Measurements from ENCODE around the gene SMR3A. TPM values are rescaled to one million over a fixed set of nuclear protein-coding genes. Genes with fewer than 3 reads are reported as not detected.

The SMR3A gene
- total RNA-seq = not detected
- not detected for polyA plus RNA-seq
- long read RNA-seq, donor 1 = 0 reads
- long read RNA-seq, donor 2 = 0 reads
- long read RNA-seq, donor 3 = 0 reads
- long read RNA-seq, donor 4 = 0 reads
- long read RNA-seq, donor 5 = 0 reads
- long read RNA-seq, donor 6 = 0 reads
- long read RNA-seq, donor 7 = 0 reads
- long read RNA-seq, donor 8 = 0 reads
- long read RNA-seq, donor 9 = 0 reads
- long read RNA-seq, donor 10 = 0 reads

DNA sequence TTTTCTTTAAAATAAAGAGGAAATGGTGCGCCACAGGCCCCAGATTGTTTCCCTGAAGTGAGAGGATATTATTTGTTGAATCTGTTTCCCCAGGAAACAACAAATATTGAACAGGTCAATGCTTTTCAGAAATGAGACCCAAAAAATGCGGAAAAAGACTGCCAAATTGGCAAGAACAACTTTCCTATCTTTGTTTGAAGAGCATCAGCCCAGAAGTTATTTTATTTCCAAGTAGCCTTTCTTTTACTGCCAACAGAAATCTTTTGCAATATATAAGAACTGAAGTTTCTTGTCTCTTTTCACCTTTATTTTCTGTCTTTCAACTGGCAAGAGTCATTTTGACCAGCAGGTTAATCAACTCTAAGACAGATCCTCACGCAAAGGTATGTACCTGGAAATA is at the start of gene SMR3A:
Gene SMR3A (plus strand): TSS at position 301 of the 400 bp plus-strand sequence. CDS start 1,356 bp downstream, outside the sequence.
- no peak for DNase-seq
- TF ChIP-seq, protein P1, sequence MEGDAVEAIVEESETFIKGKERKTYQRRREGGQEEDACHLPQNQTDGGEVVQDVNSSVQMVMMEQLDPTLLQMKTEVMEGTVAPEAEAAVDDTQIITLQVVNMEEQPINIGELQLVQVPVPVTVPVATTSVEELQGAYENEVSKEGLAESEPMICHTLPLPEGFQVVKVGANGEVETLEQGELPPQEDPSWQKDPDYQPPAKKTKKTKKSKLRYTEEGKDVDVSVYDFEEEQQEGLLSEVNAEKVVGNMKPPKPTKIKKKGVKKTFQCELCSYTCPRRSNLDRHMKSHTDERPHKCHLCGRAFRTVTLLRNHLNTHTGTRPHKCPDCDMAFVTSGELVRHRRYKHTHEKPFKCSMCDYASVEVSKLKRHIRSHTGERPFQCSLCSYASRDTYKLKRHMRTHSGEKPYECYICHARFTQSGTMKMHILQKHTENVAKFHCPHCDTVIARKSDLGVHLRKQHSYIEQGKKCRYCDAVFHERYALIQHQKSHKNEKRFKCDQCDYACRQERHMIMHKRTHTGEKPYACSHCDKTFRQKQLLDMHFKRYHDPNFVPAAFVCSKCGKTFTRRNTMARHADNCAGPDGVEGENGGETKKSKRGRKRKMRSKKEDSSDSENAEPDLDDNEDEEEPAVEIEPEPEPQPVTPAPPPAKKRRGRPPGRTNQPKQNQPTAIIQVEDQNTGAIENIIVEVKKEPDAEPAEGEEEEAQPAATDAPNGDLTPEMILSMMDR (IDR thresholded peaks at IDR 0.05) = no peak
- no peak for TF ChIP-seq POLR2A (IDR thresholded peaks at IDR 0.05)
- TF ChIP-seq EP300 (IDR thresholded peaks at IDR 0.05) = no peak
- no peak for TF ChIP-seq POLR2AphosphoS5 (IDR thresholded peaks at IDR 0.05)
- no peak within 1 kb of the TSS for H3K4me3 ChIP-seq
- H3K9me3 ChIP-seq = no peaks in the 10 kb centered on the region
- H3K36me3 ChIP-seq = no peaks in the 10 kb centered on the region
- H3K4me1 ChIP-seq = peaks cover 0 to 3% (median 0%) of the 10 kb centered on the region in 4 donors
- WGBS, 5 donors = 47 to 73% (median 64%) methylated on average over 3 of the region's 3 CpGs
- intact Hi-C loops (cut with DNase I; ENCODE audit: low total_unique reads) = no loop called here
- no peaks in the 10 kb centered on the region for H3K27me3 ChIP-seq
- no peak within 1 kb of the TSS for H3K27ac ChIP-seq

GRCh38 chr4:70313736-70314135 is 46.8 kb upstream of the SMR3A start:
- H3K4me1 ChIP-seq = no peaks in the 10 kb centered on the region
- intact Hi-C loops (cut with DNase I; ENCODE audit: low total_unique reads) = no loop called here
- no peaks in the 10 kb centered on the region for H3K9me3 ChIP-seq
- TF ChIP-seq, protein P1 (IDR thresholded peaks at IDR 0.05) = no peak
- no peak for TF ChIP-seq POLR2AphosphoS5 (IDR thresholded peaks at IDR 0.05)
- no peak for DNase-seq
- H3K27ac ChIP-seq = no peak overlapping the region
- no peaks in the 10 kb centered on the region for H3K27me3 ChIP-seq
- no peak overlapping the region for H3K4me3 ChIP-seq
- no peaks in the 10 kb centered on the region for H3K36me3 ChIP-seq

DNA sequence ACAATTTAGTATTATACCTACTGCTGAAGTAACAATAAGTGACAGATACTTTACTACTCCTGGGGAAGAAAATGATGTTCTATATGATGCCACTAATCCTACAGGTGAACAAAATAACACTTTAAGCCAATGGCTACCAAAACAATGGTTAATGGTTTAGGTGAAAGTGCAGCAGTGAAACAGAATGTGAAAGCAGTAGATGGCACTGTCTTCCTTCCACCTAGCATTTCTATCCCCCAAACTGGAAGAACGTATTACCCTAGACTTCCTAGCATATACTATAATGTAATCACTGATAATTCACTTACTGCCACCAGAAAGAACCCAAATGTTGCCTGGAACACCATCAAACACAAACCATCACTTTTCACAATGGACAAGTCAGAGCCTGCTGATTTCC is 44.6 kb upstream of the SMR3A start:
- TF ChIP-seq EP300 (IDR thresholded peaks at IDR 0.05) (no peak), POLR2A (IDR thresholded peaks at IDR 0.05) (no peak), POLR2AphosphoS5 (IDR thresholded peaks at IDR 0.05) (no peak)
- TF ChIP-seq, protein P1 (IDR thresholded peaks at IDR 0.05) = no peak
- H3K9me3 ChIP-seq = no peaks in the 10 kb centered on the region
- H3K27ac ChIP-seq = no peak overlapping the region
- H3K4me1 ChIP-seq = no peaks in the 10 kb centered on the region
- H3K36me3 ChIP-seq = no peaks in the 10 kb centered on the region
- 5 to 46% (median 22%) methylated on average over 1 of the region's 1 CpG for WGBS, 5 donors
- H3K27me3 ChIP-seq = no peaks in the 10 kb centered on the region
- no peak for DNase-seq
- intact Hi-C loops (cut with DNase I; ENCODE audit: low total_unique reads) = no loop called here
- H3K4me3 ChIP-seq = no peak overlapping the region

DNA sequence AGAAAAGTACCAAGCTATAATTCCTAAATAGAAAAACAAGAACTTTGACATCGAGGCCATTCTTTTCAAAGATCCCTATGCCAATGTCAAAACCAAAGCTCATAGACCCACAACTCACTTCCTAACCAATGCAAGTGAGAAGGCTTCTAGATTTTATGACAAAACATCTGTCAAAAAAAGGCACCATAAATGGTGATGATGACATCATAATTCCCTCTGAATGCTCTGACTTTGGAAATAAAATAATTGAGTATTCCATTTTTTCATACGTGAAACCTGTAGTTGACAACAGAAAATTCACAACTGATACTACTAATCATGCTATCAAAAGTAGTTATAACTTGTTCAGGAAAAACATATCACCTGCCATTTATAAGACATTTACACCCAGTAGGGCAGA is 34.5 kb upstream of the SMR3A start:
- H3K4me1 ChIP-seq = no peaks in the 10 kb centered on the region
- intact Hi-C loops (cut with DNase I; ENCODE audit: low total_unique reads) = no loop called here
- TF ChIP-seq EP300 (IDR thresholded peaks at IDR 0.05) (no peak), POLR2A (IDR thresholded peaks at IDR 0.05) (no peak), POLR2AphosphoS5 (IDR thresholded peaks at IDR 0.05) (no peak)
- TF ChIP-seq, protein P1 (IDR thresholded peaks at IDR 0.05) = no peak
- 85 to 94% (median 90%) methylated on average over 2 of the region's 2 CpGs for WGBS, 5 donors
- H3K9me3 ChIP-seq = no peaks in the 10 kb centered on the region
- no peaks in the 10 kb centered on the region for H3K27me3 ChIP-seq
- no peaks in the 10 kb centered on the region for H3K36me3 ChIP-seq
- H3K27ac ChIP-seq = no peak overlapping the region
- DNase-seq = no peak
- no peak overlapping the region for H3K4me3 ChIP-seq
